ENCODE measurements around the gene ACSS1.

ACSS1 gene

GRCh38 chr20:25043499-25044260, 14.3 kb downstream of the ACSS1 start:
- H3K27ac ChIP-seq = no peak overlapping the region
- TF ChIP-seq, protein P1, sequence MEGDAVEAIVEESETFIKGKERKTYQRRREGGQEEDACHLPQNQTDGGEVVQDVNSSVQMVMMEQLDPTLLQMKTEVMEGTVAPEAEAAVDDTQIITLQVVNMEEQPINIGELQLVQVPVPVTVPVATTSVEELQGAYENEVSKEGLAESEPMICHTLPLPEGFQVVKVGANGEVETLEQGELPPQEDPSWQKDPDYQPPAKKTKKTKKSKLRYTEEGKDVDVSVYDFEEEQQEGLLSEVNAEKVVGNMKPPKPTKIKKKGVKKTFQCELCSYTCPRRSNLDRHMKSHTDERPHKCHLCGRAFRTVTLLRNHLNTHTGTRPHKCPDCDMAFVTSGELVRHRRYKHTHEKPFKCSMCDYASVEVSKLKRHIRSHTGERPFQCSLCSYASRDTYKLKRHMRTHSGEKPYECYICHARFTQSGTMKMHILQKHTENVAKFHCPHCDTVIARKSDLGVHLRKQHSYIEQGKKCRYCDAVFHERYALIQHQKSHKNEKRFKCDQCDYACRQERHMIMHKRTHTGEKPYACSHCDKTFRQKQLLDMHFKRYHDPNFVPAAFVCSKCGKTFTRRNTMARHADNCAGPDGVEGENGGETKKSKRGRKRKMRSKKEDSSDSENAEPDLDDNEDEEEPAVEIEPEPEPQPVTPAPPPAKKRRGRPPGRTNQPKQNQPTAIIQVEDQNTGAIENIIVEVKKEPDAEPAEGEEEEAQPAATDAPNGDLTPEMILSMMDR (IDR thresholded peaks at IDR 0.05) = no peak
- no peak for TF ChIP-seq ZFX (IDR thresholded peaks at IDR 0.05; ENCODE audit: borderline replicate concordance)

GRCh38 chr20:25042531-25043498, 15.1 kb downstream of the ACSS1 start:
- H3K27ac ChIP-seq = no peak overlapping the region
- no peak for TF ChIP-seq ZFX (IDR thresholded peaks at IDR 0.05; ENCODE audit: borderline replicate concordance)
- TF ChIP-seq, protein P1 (IDR thresholded peaks at IDR 0.05) = no peak

- TF ChIP-seq ZFX (IDR thresholded peaks at IDR 0.05; ENCODE audit: borderline replicate concordance) = no peak
- TF ChIP-seq, protein P1 (IDR thresholded peaks at IDR 0.05) = no peak
Observed at GRCh38 chr20:25041813-25042530, 16.0 kb downstream of the ACSS1 start.

DNA sequence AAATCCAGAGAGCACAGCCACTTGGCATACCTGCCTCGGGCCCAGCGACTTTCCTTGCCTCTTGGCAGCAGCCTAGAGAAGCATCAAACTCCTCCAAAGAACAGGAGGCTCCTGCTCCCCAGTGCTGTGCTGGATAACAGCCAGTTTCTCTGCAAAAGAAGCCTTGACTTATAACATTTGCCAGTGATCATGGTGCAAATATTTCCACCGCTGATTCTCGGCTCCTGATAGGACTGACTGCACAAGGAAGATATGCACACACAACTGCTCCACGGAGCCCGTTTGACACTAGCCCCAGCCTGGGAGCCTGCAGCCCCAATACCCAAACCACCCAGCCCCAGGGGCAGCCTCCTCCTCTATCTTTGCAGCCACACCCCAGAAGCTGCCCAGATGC, 17.5 kb downstream of the ACSS1 start:
- no peak for TF ChIP-seq ZFX (IDR thresholded peaks at IDR 0.05; ENCODE audit: borderline replicate concordance)
- TF ChIP-seq, protein P1 (IDR thresholded peaks at IDR 0.05) = no peak
- no peak overlapping the region for H3K27ac ChIP-seq

More at GRCh38 chr20:25041813-25042530, 16.0 kb downstream of the ACSS1 start:
- H3K27ac ChIP-seq = no peak overlapping the region

DNA sequence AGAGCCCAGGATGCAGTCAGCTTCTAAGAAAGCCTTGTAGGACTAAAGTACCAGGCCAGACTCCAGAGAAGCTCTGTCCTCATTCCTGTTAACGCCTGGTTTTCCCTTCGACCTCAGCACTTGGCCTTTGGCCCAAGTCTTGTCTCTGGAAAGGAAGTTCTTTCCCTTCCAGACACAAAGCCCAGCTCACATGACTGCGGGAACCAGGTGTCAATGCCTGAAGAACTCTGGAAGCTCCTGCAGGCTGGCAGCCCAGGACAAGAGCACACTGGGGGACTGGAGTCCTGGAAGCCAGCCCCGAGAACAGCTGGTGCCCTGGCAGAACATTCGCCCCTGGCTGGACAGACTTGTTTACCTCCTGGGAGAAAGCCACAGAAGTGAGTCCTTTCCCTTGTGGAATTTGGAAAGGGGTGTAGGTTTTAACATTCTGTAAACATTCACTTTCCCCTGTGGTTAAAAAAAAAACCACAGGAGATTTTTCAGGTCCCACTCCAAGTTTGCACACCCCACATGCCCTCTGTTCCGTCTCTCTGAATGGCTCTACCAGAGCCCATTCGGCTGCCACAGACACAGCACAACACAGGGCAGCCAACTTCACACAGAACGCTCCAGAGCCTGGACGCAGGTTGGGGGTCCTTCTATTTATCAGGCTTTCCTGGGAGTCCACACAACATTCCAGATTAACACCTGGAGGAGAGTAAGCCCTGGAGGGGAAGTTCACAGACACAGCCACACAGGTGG, 18.1 kb downstream of the ACSS1 start:
- no peak overlapping the region for H3K27ac ChIP-seq
- TF ChIP-seq, protein P1 (IDR thresholded peaks at IDR 0.05) = no peak
- TF ChIP-seq ZFX (IDR thresholded peaks at IDR 0.05; ENCODE audit: borderline replicate concordance) = no peak

- TF ChIP-seq, protein P1 (IDR thresholded peaks at IDR 0.05) = no peak
- TF ChIP-seq ZFX (IDR thresholded peaks at IDR 0.05; ENCODE audit: borderline replicate concordance) = no peak
- no peak overlapping the region for H3K27ac ChIP-seq
Observed at GRCh38 chr20:25038591-25039015, 19.3 kb downstream of the ACSS1 start.
